Vagina (tissue), 2 donors: ENCODE data around the gene NOP14.

Experiments
- POLR2A ChIP-seq, 2 donors: fragments of 450-650 bp; IDR thresholded peaks; one replicate each; pipeline ENCODE4 v1.6.1; 2017; ENCODE audit warnings: antibody characterized with exemption in 2 of 2, mild to moderate bottlenecking in 2 of 2, moderate library complexity in 2 of 2
- POLR2AphosphoS5 ChIP-seq, 2 donors: sonication (generic); formaldehyde crosslinking; IDR thresholded peaks; one replicate each; pipeline ENCODE4 v1.9.0; 2017; ENCODE audit warnings: antibody characterized with exemption in 2 of 2, mild to moderate bottlenecking in 2 of 2, low read depth in 1 of 2; ENCODE audit not compliant: insufficient read depth in 1 of 2
- TF ChIP-seq, protein P1 (sequence below), 3 experiments: fragments of 450-650 bp in 2 of 3; fragments of 200-600 bp in 1 of 3; sonication (generic) in 1 of 3; IDR thresholded peaks; one replicate each; pipeline ENCODE4 v1.5.1; 2017 to 2019; ENCODE audit warnings: antibody characterized with exemption in 3 of 3, mild to moderate bottlenecking in 2 of 3, moderate library complexity in 2 of 3

DNA sequence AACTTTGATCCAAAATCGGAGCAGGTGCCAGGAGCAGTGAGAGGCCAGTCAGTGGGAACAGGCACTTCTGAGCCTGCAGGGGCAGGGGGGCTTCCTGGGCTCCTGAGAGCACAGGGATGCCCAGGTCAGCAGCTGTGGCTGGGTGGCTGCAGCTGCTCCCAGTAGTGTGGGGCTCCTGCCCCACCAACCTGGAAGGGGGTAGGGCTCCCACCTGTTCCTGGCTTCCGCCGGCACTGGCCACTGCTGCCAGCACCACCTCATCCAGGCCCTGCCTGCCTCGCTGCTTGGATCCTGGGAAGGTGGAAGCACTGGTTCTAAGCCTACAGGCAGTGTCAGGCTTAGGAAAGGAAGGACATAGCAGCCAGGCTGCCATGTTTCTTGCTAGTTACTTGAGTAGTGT, 18.8 kb upstream of the NOP14 start:
- TF ChIP-seq, protein P1, sequence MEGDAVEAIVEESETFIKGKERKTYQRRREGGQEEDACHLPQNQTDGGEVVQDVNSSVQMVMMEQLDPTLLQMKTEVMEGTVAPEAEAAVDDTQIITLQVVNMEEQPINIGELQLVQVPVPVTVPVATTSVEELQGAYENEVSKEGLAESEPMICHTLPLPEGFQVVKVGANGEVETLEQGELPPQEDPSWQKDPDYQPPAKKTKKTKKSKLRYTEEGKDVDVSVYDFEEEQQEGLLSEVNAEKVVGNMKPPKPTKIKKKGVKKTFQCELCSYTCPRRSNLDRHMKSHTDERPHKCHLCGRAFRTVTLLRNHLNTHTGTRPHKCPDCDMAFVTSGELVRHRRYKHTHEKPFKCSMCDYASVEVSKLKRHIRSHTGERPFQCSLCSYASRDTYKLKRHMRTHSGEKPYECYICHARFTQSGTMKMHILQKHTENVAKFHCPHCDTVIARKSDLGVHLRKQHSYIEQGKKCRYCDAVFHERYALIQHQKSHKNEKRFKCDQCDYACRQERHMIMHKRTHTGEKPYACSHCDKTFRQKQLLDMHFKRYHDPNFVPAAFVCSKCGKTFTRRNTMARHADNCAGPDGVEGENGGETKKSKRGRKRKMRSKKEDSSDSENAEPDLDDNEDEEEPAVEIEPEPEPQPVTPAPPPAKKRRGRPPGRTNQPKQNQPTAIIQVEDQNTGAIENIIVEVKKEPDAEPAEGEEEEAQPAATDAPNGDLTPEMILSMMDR (IDR thresholded peaks at IDR 0.05), result no peak
- no peak for TF ChIP-seq POLR2A (IDR thresholded peaks at IDR 0.05)
- no peak for TF ChIP-seq POLR2AphosphoS5 (IDR thresholded peaks at IDR 0.05; ENCODE audit: insufficient read depth in 1 of 2, low read depth in 1 of 2)
